ENCODE measurements around the gene KRT33A.
"Not testable (repeated sequence)": the region's sequence is repeated elsewhere in the genome, so short reads cannot be mapped to it uniquely, and the experiment has no call there.

Gene KRT33A

GRCh38 chr17:41350381-41350878 is at the start of gene KRT33A:
KRT33A (minus strand) TSS chr17:41350828; CDS start chr17:41350767, 61 bp downstream.
- not testable (repeated sequence) for H3K36me3 ChIP-seq (ENCODE audit: insufficient read depth, low read length); H3K4me3 ChIP-seq (ENCODE audit: low read depth in 1 of 2, low read length in 2 of 2); DNase-seq; H4K20me1 ChIP-seq (ENCODE audit: insufficient read depth, low read length); H3K9me3 ChIP-seq (ENCODE audit: insufficient read depth, low read length, severe bottlenecking); H3K4me1 ChIP-seq (ENCODE audit: insufficient read depth, low read length); H3K4me2 ChIP-seq (ENCODE audit: insufficient read depth, low read length); H3K27me3 ChIP-seq (ENCODE audit: insufficient read depth, low read length, poor library complexity); H2AFZ ChIP-seq (ENCODE audit: low read depth, low read length); H3K79me2 ChIP-seq (ENCODE audit: insufficient read depth, low read length); H3K9ac ChIP-seq (ENCODE audit: low read depth, low read length); H3K27ac ChIP-seq (ENCODE audit: low read length); ATAC-seq (ENCODE audit: insufficient read depth, low read depth)

DNA sequence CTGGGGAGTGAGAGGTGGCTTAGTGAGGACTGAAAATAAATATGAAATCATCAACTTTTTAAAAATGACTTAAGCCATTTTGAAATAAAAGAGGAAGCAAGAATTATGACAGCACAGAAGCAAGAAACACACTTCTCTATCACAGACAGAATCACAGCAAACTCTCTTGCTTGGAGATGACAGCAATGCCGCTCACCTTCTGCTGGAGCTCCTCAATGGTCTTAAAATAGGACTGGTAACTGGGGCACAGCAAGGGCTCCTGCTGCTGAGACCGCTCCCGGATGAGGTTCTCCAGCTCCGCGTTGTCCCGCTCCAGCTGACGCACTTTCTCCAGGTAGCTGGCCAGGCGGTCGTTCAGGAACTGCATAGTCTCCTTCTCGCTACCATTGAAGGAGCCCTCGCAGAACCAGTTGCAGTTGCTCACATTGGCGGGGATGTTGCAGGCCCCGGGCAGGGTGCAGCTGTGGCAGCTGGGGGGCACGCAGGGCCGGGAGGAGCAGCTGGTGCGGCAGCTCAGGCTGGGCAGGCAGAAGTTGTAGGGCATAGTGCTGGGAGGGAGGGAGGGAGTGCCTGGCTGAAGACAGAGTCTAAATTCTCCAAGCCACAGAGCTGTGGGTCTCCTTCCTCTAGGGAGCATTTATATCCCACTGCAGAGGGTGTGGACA is 46.5 kb upstream of the KRT33A start, which contains the start of gene KRT31:
Gene KRT31 (minus strand): TSS at position 613 of the 665 bp plus-strand sequence. CDS start 69 bp downstream, at position 544.
- no peaks in the 10 kb centered on the region for H3K36me3 ChIP-seq (ENCODE audit: insufficient read depth, low read length)
- H2AFZ ChIP-seq (ENCODE audit: low read depth, low read length): no peak within 1 kb of the TSS
- H3K9ac ChIP-seq (ENCODE audit: low read depth, low read length): no peak within 1 kb of the TSS

DNA sequence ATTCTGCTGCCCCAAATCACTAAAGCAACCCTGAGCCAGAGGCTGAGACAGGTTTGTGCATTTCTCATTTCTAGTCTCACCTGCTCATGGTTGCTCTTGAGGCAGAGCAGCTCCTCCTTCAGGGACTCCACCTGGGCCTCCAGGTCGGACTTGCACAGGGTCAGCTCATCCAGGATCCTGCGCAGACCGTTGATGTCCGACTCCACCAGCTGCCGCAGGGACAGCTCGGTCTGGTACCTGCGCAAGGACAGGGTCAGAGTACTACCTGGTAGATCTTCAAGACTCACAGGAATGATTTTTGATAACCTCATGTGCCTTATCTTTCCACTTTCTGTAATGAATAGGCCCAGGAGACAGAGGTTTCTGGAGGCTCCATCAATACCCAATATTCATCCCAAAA is 45.7 kb upstream of the KRT33A start:
- DNase-seq: no peak
- TF ChIP-seq EZH2 (IDR thresholded peaks at IDR 0.05; ENCODE audit: borderline replicate concordance, low read depth, low read length, severe bottlenecking): no peak
- no peak for TF ChIP-seq CTCF (IDR thresholded peaks at IDR 0.05; ENCODE audit: borderline replicate concordance, extremely low read depth, low read length, poor library complexity, severe bottlenecking)
- no peaks in the 10 kb centered on the region for H3K9me3 ChIP-seq (ENCODE audit: insufficient read depth, low read length, severe bottlenecking)
- peaks cover 26% of the 10 kb centered on the region for H3K27me3 ChIP-seq (ENCODE audit: insufficient read depth, low read length, poor library complexity)
- no peaks in the 10 kb centered on the region for H3K79me2 ChIP-seq (ENCODE audit: insufficient read depth, low read length)
- H4K20me1 ChIP-seq (ENCODE audit: insufficient read depth, low read length): no peaks in the 10 kb centered on the region
- no peaks in the 10 kb centered on the region for H3K4me1 ChIP-seq (ENCODE audit: insufficient read depth, low read length)
- H3K4me3 ChIP-seq (ENCODE audit: low read depth in 1 of 2, low read length in 2 of 2): no peak overlapping the region
- no peak overlapping the region for H3K27ac ChIP-seq (ENCODE audit: low read length)
- H3K36me3 ChIP-seq (ENCODE audit: insufficient read depth, low read length): no peaks in the 10 kb centered on the region
- no peak overlapping the region for H2AFZ ChIP-seq (ENCODE audit: low read depth, low read length)
- ATAC-seq (ENCODE audit: insufficient read depth, low read depth): no peak
- no peak overlapping the region for H3K9ac ChIP-seq (ENCODE audit: low read depth, low read length)
- H3K4me2 ChIP-seq (ENCODE audit: insufficient read depth, low read length): no peak overlapping the region

More for the DNA sequence above, 46.5 kb upstream of the KRT33A start, which contains the start of gene KRT31:
- H3K79me2 ChIP-seq (ENCODE audit: insufficient read depth, low read length): no peaks in the 10 kb centered on the region
- H3K4me1 ChIP-seq (ENCODE audit: insufficient read depth, low read length): no peaks in the 10 kb centered on the region
- H3K27me3 ChIP-seq (ENCODE audit: insufficient read depth, low read length, poor library complexity): peaks cover 26% of the 10 kb centered on the region
- H3K4me2 ChIP-seq (ENCODE audit: insufficient read depth, low read length): no peak within 1 kb of the TSS
- no peak for TF ChIP-seq CTCF (IDR thresholded peaks at IDR 0.05; ENCODE audit: borderline replicate concordance, extremely low read depth, low read length, poor library complexity, severe bottlenecking)
- TF ChIP-seq EZH2 (IDR thresholded peaks at IDR 0.05; ENCODE audit: borderline replicate concordance, low read depth, low read length, severe bottlenecking): no peak
- H3K9me3 ChIP-seq (ENCODE audit: insufficient read depth, low read length, severe bottlenecking): no peaks in the 10 kb centered on the region
- no peak within 1 kb of the TSS for H3K4me3 ChIP-seq (ENCODE audit: low read depth in 1 of 2, low read length in 2 of 2)
- no peaks in the 10 kb centered on the region for H4K20me1 ChIP-seq (ENCODE audit: insufficient read depth, low read length)
- no peak within 1 kb of the TSS for H3K27ac ChIP-seq (ENCODE audit: low read length)
- ATAC-seq (ENCODE audit: insufficient read depth, low read depth) (no peak), DNase-seq (no peak)

- Histone ChIP-seq H3K9me3 (ENCODE audit: insufficient read depth, low read length, severe bottlenecking) (no peaks in the 10 kb centered on the region), H3K36me3 (ENCODE audit: insufficient read depth, low read length) (no peaks in the 10 kb centered on the region), H3K4me2 (ENCODE audit: insufficient read depth, low read length) (no peak overlapping the region), H2AFZ (ENCODE audit: low read depth, low read length) (no peak overlapping the region), H3K27me3 (ENCODE audit: insufficient read depth, low read length, poor library complexity) (peaks cover 24% of the 10 kb centered on the region), H3K27ac (ENCODE audit: low read length) (no peak overlapping the region), H3K4me1 (ENCODE audit: insufficient read depth, low read length) (no peaks in the 10 kb centered on the region), H4K20me1 (ENCODE audit: insufficient read depth, low read length) (no peaks in the 10 kb centered on the region), H3K4me3 (ENCODE audit: low read depth in 1 of 2, low read length in 2 of 2) (no peak overlapping the region), H3K9ac (ENCODE audit: low read depth, low read length) (no peak overlapping the region), H3K79me2 (ENCODE audit: insufficient read depth, low read length) (no peaks in the 10 kb centered on the region)
- no peak for ATAC-seq (ENCODE audit: insufficient read depth, low read depth)
- no peak for DNase-seq
- TF ChIP-seq EZH2 (IDR thresholded peaks at IDR 0.05; ENCODE audit: borderline replicate concordance, low read depth, low read length, severe bottlenecking) (no peak), CTCF (IDR thresholded peaks at IDR 0.05; ENCODE audit: borderline replicate concordance, extremely low read depth, low read length, poor library complexity, severe bottlenecking) (no peak)
Observed at GRCh38 chr17:41395611-41396010, 45.0 kb upstream of the KRT33A start.

- H4K20me1 ChIP-seq (ENCODE audit: insufficient read depth, low read length); H3K4me1 ChIP-seq (ENCODE audit: insufficient read depth, low read length); DNase-seq; ATAC-seq (ENCODE audit: insufficient read depth, low read depth); H3K4me2 ChIP-seq (ENCODE audit: insufficient read depth, low read length); H2AFZ ChIP-seq (ENCODE audit: low read depth, low read length); H3K79me2 ChIP-seq (ENCODE audit: insufficient read depth, low read length); H3K27ac ChIP-seq (ENCODE audit: low read length); H3K36me3 ChIP-seq (ENCODE audit: insufficient read depth, low read length); H3K4me3 ChIP-seq (ENCODE audit: low read depth in 1 of 2, low read length in 2 of 2); H3K9me3 ChIP-seq (ENCODE audit: insufficient read depth, low read length, severe bottlenecking); H3K9ac ChIP-seq (ENCODE audit: low read depth, low read length): not testable (repeated sequence)
- H3K27me3 ChIP-seq (ENCODE audit: insufficient read depth, low read length, poor library complexity): peaks cover 18% of the 10 kb centered on the region
Observed at GRCh38 chr17:41395044-41395443, 44.4 kb upstream of the KRT33A start.

Data from DND-41 (cell line).